ENCODE results near the gene MVP.
"Not testable (repeated sequence)": the region's sequence is repeated elsewhere in the genome, so short reads cannot be mapped to it uniquely, and the experiment has no call there.

Gene MVP

GRCh38 chr16:29843931-29844330 is 23.7 kb downstream of the MVP start:
- DNase-seq (ENCODE audit: low read depth): no peak

GRCh38 chr16:29844575-29845331 is 24.5 kb downstream of the MVP start:
- DNase-seq (ENCODE audit: low read depth): no peak

- no peak for DNase-seq (ENCODE audit: low read depth)
These were observed 25.4 kb downstream of the MVP start for GRCh38 chr16:29845656-29846055.

GRCh38 chr16:29848420-29849297 is 28.4 kb downstream of the MVP start:
- DNase-seq (ENCODE audit: low read depth): peak; percentile 35

GRCh38 chr16:29849505-29849904 is 29.2 kb downstream of the MVP start:
- no peak for DNase-seq (ENCODE audit: low read depth)

GRCh38 chr16:29850998-29851397 is 30.7 kb downstream of the MVP start:
- DNase-seq (ENCODE audit: low read depth): no peak

- no peak for DNase-seq (ENCODE audit: low read depth)
These were observed 32.4 kb downstream of the MVP start for GRCh38 chr16:29852654-29853053.

- DNase-seq (ENCODE audit: low read depth): no peak
These were observed 34.3 kb downstream of the MVP start for GRCh38 chr16:29854520-29855100.

- no peak for DNase-seq (ENCODE audit: low read depth)
These were observed 37.0 kb downstream of the MVP start for GRCh38 chr16:29857133-29857760.

GRCh38 chr16:29858149-29858849 is 38.0 kb downstream of the MVP start:
- DNase-seq (ENCODE audit: low read depth): no peak

- DNase-seq (ENCODE audit: low read depth): no peak
These were observed 38.7 kb downstream of the MVP start for GRCh38 chr16:29858974-29859373.

GRCh38 chr16:29860218-29860617 is 40.0 kb downstream of the MVP start:
- DNase-seq (ENCODE audit: low read depth): no peak

GRCh38 chr16:29862383-29862883 is 42.2 kb downstream of the MVP start:
- DNase-seq (ENCODE audit: low read depth): no peak

GRCh38 chr16:29862884-29863668 is 42.8 kb downstream of the MVP start, which contains the start of gene CDIPT:
Gene CDIPT, minus strand, starts transcription at chr16:29863226. Its CDS starts 369 bp downstream, at chr16:29862857.
- peak; percentile 95 for DNase-seq (ENCODE audit: low read depth)

GRCh38 chr16:29863669-29863984 is 43.4 kb downstream of the MVP start:
- no peak for DNase-seq (ENCODE audit: low read depth)

- DNase-seq (ENCODE audit: low read depth): no peak
These were observed 43.9 kb downstream of the MVP start for GRCh38 chr16:29864205-29864604.

GRCh38 chr16:29868396-29869009 is 48.2 kb downstream of the MVP start:
- DNase-seq (ENCODE audit: low read depth): no peak

GRCh38 chr16:29869067-29869466 is 48.8 kb downstream of the MVP start:
- not testable (repeated sequence) for DNase-seq (ENCODE audit: low read depth)

- no peak for DNase-seq (ENCODE audit: low read depth)
These were observed 51.7 kb downstream of the MVP start for GRCh38 chr16:29871822-29872546.

GRCh38 chr16:29873319-29873718 is 53.1 kb downstream of the MVP start:
- DNase-seq (ENCODE audit: low read depth): no peak
